ENCODE results near the gene DCST2. TPM values are rescaled to one million over a fixed set of nuclear protein-coding genes. Genes with fewer than 3 reads are reported as not detected.

Gene DCST2
- total RNA-seq, 6 experiments from 2014 or later, result 0.08 to 0.14 TPM; not detected in 4

GRCh38 chr1:155061381-155062150 is 28.0 kb upstream of the DCST2 start:
- DNase-seq, result peak; percentile 81
- Mint-ChIP-seq H3K9me3 (no peaks in the 10 kb centered on the region), H3K4me3 (no peak overlapping the region), H3K4me1 (ENCODE audit: low read depth) (peaks cover 30% of the 10 kb centered on the region), H3K36me3 (ENCODE audit: low read depth) (peaks cover 4% of the 10 kb centered on the region; the same call in 1 of the 2 replicates), H3K27ac (no peak overlapping the region), H3K27me3 (ENCODE audit: insufficient read depth) (no peaks in the 10 kb centered on the region; the same call in none of the 2 replicates)
- TF ChIP-seq, protein P1, sequence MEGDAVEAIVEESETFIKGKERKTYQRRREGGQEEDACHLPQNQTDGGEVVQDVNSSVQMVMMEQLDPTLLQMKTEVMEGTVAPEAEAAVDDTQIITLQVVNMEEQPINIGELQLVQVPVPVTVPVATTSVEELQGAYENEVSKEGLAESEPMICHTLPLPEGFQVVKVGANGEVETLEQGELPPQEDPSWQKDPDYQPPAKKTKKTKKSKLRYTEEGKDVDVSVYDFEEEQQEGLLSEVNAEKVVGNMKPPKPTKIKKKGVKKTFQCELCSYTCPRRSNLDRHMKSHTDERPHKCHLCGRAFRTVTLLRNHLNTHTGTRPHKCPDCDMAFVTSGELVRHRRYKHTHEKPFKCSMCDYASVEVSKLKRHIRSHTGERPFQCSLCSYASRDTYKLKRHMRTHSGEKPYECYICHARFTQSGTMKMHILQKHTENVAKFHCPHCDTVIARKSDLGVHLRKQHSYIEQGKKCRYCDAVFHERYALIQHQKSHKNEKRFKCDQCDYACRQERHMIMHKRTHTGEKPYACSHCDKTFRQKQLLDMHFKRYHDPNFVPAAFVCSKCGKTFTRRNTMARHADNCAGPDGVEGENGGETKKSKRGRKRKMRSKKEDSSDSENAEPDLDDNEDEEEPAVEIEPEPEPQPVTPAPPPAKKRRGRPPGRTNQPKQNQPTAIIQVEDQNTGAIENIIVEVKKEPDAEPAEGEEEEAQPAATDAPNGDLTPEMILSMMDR (IDR thresholded peaks at IDR 0.05), result peak; percentile 99

DNA sequence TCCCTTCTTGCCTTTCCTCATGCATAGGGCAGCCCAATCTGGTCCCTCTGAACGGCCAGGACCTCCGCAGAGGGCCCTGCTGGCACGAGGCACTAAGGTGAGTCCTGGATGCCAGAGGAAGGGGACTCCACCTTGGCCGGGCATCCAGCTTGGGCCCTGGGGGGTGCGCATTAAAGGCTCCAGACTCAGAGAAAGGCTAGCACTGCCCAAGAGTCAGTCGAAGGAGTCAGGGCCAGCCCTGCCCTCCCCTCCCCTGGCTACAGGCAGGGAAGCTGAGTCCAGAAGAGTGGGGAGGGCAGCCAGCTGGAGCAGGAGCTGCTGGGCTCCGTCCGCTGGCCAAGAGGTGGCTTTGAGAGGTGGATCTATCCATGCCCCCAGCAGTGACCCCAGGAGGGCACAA is 27.2 kb upstream of the DCST2 start:
- Mint-ChIP-seq H3K27ac (no peak overlapping the region), H3K4me1 (ENCODE audit: low read depth) (peaks cover 30% of the 10 kb centered on the region), H3K4me3 (no peak overlapping the region), H3K36me3 (ENCODE audit: low read depth) (0 out of 2 replicates have a peak, but pooled peaks cover 7% of the 10 kb centered on the region), H3K9me3 (no peaks in the 10 kb centered on the region), H3K27me3 (ENCODE audit: insufficient read depth) (no peaks in the 10 kb centered on the region; the same call in none of the 2 replicates)
- no peak for DNase-seq
- TF ChIP-seq, protein P1 (IDR thresholded peaks at IDR 0.05), result no peak

DNA sequence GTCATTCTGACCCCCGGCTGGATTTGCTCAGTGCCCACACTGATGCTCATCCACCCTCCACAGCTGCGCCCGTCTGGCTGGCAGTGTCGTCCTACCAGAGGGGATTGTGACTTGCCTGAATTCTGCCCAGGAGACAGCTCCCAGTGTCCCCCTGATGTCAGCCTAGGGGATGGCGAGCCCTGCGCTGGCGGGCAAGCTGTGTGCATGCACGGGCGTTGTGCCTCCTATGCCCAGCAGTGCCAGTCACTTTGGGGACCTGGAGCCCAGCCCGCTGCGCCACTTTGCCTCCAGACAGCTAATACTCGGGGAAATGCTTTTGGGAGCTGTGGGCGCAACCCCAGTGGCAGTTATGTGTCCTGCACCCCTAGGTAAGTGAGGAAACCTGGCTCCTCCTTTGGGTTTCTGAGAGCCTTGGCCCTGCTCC is 24.2 kb upstream of the DCST2 start:
- TF ChIP-seq, protein P1 (IDR thresholded peaks at IDR 0.05), result peak; percentile 62
- peaks cover 20% of the 10 kb centered on the region for H3K4me1 Mint-ChIP-seq (ENCODE audit: low read depth)
- H3K27me3 Mint-ChIP-seq (ENCODE audit: insufficient read depth), result no peaks in the 10 kb centered on the region; the same call in none of the 2 replicates
- H3K36me3 Mint-ChIP-seq (ENCODE audit: low read depth), result 0 out of 2 replicates have a peak, but pooled peaks cover 10% of the 10 kb centered on the region
- H3K27ac Mint-ChIP-seq, result no peak overlapping the region
- no peaks in the 10 kb centered on the region for H3K9me3 Mint-ChIP-seq
- no peak overlapping the region for H3K4me3 Mint-ChIP-seq
- DNase-seq, result no peak

- TF ChIP-seq, protein P1 (IDR thresholded peaks at IDR 0.05), result no peak
- Mint-ChIP-seq H3K4me1 (ENCODE audit: low read depth) (peaks cover 21% of the 10 kb centered on the region), H3K27ac (no peak overlapping the region), H3K27me3 (ENCODE audit: insufficient read depth) (no peaks in the 10 kb centered on the region; the same call in 1 of the 2 replicates), H3K9me3 (no peaks in the 10 kb centered on the region), H3K36me3 (ENCODE audit: low read depth) (0 out of 2 replicates have a peak, but pooled peaks cover 10% of the 10 kb centered on the region), H3K4me3 (no peak overlapping the region)
- DNase-seq, result no peak
These were observed 23.5 kb upstream of the DCST2 start for GRCh38 chr1:155057104-155057503.

DNA sequence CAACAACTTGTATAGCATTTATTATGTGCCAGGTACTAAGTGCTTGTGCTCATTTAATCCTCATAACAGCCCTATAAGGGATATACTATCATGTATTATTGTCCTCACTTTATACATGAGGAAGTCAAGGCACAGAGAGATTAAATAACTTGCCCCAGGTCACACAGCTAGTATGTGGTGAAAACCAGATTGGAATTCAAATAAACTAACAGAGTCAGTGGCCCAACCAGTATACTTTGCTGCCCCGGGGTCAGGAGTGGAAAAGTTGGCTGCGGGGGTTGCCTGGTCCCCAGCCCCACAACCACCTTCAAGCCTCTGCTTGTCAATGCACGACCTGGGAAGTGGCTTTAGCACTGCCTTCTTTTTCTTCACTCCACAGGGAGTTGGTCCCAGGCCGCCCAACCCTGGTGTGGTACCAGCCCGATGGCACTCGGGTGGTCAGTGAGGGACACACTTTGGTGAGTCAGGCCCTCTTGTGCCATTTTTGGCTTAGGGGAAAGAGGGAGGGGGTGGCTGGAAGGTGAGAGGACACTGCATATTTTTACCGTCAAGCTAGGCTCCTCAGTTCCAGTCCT is 20.0 kb upstream of the DCST2 start:
- TF ChIP-seq, protein P1 (IDR thresholded peaks at IDR 0.05), result no peak
- Mint-ChIP-seq H3K27ac (no peak overlapping the region), H3K27me3 (ENCODE audit: insufficient read depth) (no peaks in the 10 kb centered on the region; the same call in 1 of the 2 replicates), H3K36me3 (ENCODE audit: low read depth) (0 out of 2 replicates have a peak, but pooled peaks cover 10% of the 10 kb centered on the region), H3K9me3 (no peaks in the 10 kb centered on the region), H3K4me1 (ENCODE audit: low read depth) (peaks cover 30% of the 10 kb centered on the region), H3K4me3 (no peak overlapping the region)
- no peak for DNase-seq
